GM12891 (cell line): Measurements from ENCODE around the gene CYTH1.
A peak's percentile ranks its signal among the peaks of the same experiment; 100 is the strongest.

ENCODE experiments used
- DNase-seq: peaks from one replicate; pipeline ENCODE4 v3.0.0; 2011; ENCODE audit warnings: low spot score; ENCODE audit not compliant: insufficient read length
- FAIRE-seq: peaks from 2 replicates; lab custom pipeline; 2011; peaks lifted over from hg19 to GRCh38; lab: Jason Lieb, UNC
- PAX5 ChIP-seq: IDR thresholded peaks from 2 replicates; pipeline ENCODE4 v1.6.1; 2011; ENCODE audit warnings: low read length, moderate library complexity, mild to moderate bottlenecking; ENCODE audit not compliant: insufficient read depth, severe bottlenecking
- POLR2A ChIP-seq: IDR thresholded peaks from 2 replicates; pipeline ENCODE4 v1.6.1; 2011; ENCODE audit warnings: low read depth, low read length, control low read depth
- POLR2AphosphoS5 ChIP-seq: IDR thresholded peaks from 2 replicates; pipeline ENCODE4 v1.6.1; 2011; ENCODE audit warnings: low read depth, low read length, control low read depth
- POU2F2 ChIP-seq: IDR thresholded peaks from 2 replicates; pipeline ENCODE4 v1.6.1; 2011; ENCODE audit warnings: low read depth, mild to moderate bottlenecking, control low read depth, low read length, moderate library complexity
- SPI1 ChIP-seq: IDR thresholded peaks from 2 replicates; pipeline ENCODE4 v1.6.1; 2011; ENCODE audit warnings: low read depth, low read length, control low read depth
- TAF1 ChIP-seq: IDR thresholded peaks from 2 replicates; pipeline ENCODE4 v1.6.1; 2011; ENCODE audit warnings: low read depth, low read length, control low read depth

The CYTH1 gene

DNA sequence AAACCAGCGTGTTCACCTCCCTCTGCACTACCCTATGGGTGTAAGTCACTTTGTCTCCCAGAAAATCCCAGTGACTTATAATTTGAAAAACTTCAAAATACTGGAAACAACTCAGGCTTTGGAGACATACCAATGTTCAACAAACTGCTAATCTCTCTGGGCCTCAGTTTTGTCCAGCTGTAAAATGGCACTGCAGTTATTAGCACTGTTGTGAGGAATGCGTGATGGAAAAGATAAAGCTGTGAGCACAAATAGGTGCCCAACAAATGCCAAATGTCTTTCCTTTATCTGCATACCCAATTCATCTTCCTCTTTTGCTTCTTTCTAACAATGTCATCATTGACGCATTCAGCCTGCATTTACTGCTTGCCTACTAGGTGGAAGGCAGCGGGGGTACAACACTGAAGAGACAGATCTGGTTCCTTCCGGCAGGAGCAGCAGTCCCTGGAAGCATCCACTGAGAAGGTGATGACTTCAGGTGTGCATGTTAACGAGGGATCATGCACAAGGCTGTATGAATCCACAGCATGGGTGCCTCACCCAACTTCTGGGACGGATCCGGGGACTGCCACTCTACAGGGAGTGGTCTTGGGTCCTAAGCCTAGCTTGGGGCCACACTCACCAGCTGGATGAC lies 63.4 kb downstream of the CYTH1 start:
- no peak for TF ChIP-seq PAX5
- 0 out of 2 replicates have a peak, but pooled peaks have one; percentile 17 for TF ChIP-seq POLR2A
- TF ChIP-seq SPI1: no peak
- peak; percentile 23; the same call in 1 of the 2 replicates for TF ChIP-seq POU2F2
- TF ChIP-seq POLR2AphosphoS5: no peak; the same call in 1 of the 2 replicates
- no peak for TF ChIP-seq TAF1
- no peak for DNase-seq
- FAIRE-seq: peak; percentile 79

DNA sequence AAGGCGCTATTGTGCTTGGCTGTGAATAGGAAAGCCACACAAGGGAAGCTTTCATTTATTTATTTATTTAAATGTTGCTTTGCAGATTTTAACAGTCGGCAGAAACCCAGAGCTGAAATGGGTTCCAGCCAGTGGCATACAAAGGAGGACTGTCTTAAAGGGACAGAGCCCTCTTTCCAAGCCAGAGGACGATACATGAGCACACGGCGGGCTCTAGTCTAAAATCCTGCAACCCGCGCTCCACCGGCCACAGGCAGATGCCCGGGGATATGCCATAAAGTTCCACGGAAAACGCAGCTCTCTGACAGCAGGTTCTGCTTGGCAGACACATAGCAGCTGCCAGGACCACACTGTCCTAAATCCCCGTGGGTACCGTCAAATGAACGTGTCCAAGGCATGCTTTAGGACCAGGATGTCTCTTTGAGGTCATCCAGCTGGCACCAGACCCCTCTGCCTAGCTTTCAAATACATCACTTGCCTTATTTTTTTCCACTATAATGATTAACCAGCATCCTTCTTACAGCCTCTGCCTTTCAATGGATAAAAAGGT lies 64.6 kb downstream of the CYTH1 start:
- FAIRE-seq: peak; percentile 63

DNA sequence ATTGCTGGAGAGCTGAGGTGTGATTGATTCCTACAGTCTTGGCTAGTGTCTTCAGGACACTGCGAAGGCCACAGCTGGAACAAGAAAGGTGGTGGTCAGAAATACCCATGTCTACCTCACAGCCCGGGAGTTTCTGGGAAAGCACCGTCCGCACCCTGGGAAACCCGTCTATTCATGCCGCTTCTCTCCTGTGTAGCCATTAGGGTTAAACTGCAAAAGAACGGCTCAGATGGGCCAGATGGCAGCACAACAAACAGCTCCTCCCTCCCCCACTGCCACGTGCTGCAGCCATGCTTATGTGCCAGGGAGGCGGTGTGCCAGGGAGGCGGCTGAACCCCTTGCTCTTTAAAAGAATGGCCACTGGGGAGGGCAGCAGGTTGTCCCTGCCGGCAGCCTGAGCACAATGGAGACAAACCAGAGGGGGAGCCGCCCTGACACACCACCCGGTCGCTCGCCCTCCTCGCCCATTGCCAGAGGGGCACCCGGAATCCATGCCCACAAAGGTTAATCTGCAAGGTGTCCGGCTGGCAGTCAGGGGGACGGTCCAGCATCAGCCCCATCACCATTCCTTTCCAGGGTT lies 65.2 kb downstream of the CYTH1 start:
- no peak for DNase-seq
- TF ChIP-seq POLR2A (no peak), PAX5 (no peak), TAF1 (no peak), POU2F2 (no peak), POLR2AphosphoS5 (no peak)
- peak; percentile 26 for FAIRE-seq

More for the DNA sequence above, 64.6 kb downstream of the CYTH1 start:
- DNase-seq: no peak
- no peak for TF ChIP-seq PAX5
- TF ChIP-seq POLR2A: peak; percentile 17; the same call in 1 of the 2 replicates

DNA sequence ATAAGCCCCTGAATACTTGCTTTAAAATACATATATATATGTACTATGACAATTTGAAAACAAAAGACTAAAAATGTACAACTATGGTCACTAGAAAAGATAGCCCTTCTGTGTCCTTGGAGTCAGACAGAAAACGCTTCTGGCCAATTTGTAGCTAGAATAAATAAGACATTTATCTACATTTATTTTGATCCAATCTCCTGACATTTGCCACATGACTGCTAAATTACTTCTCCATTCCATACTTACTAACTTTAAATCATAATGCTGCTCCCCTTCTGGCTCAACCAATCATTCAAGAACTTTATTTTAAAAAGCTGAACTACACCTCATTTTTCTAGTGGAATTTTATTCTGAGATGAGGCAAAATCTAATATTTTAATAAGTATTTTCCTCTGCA lies 65.8 kb downstream of the CYTH1 start:
- DNase-seq (no peak), FAIRE-seq (no peak)
- no peak for TF ChIP-seq POLR2A
- no peak for TF ChIP-seq POLR2AphosphoS5
- TF ChIP-seq SPI1: no peak
- no peak for TF ChIP-seq PAX5
- TF ChIP-seq POU2F2: no peak

DNA sequence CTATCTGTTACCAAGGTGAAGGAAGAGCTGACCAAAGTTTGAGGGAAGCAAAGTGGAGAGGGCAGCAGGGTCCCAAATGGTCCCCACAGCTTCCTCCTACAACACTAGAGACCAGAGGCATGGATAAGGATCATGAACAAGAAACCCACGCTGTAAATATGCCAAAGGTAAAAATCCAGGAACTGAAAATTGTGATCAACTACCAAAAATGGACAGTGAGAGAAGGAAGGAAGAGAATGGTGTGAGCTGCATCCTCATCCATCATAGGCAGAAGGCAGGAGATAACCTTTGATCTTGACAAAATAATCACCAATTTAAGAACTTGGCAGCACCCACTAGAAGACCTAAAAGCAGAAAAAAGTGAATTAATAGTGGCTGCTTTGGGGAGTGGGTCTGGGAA lies 66.2 kb downstream of the CYTH1 start:
- DNase-seq (no peak), FAIRE-seq (no peak)
- TF ChIP-seq POLR2A (no peak), SPI1 (peak; percentile 59)

DNA sequence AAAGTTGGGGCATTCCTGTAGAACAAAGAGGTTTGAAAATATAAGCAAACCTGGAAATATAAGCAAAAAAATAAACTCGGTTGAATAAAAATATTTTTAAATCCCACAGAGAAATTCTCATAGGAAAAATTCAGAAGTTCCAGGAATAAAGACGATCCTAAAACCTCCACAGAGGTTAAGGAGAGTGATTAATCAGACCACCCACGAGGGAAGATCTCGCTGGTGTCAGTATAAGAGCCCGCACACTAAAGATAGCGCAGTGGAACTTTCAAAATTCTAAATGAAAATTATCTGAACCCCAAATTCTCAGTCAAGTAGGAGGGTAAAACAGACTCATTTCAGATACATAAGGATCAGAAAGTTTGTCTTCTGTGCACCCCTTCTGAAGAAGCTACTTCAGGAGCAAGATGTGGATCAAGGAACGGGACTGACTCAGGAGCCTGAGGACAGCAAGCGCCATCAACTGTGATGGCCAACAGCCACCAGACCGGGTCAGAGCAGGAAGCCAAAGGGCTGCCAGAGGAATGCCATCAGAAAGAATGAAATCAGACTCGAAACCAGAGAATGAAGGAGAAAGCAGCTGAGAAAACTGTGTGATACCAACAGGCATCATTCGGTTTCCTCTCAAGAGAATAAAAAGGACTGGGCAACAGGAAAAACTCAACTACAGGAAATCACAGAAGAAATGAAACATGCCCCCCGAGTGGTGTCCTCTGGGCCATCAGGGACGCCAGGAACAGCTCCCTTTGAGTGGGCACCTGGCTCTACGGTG lies 66.9 kb downstream of the CYTH1 start:
- FAIRE-seq (no peak), DNase-seq (no peak)
- TF ChIP-seq POLR2AphosphoS5: 0 out of 2 replicates have a peak, but pooled peaks have one; percentile 2
- TF ChIP-seq SPI1: no peak

DNA sequence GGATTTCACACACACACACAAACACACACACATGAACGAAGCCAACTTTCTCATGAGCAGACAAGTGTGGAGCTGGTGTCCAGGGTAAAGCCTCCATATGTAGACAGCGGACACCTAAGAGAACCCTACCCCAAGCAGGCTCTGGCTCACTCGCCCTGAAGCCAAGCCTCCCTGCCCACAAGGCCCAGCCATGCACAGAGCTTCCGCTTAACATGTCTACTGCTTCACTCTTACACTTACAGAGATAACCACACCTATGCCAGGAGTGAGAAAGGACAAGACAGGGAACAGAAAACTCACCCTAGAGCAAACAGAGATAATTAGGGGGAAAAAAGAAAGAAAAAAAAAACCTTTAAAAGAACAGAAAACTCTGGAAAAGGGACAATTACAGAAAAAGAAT lies 67.5 kb downstream of the CYTH1 start:
- FAIRE-seq: peak; percentile 84
- no peak for DNase-seq
- no peak for TF ChIP-seq POLR2A
- no peak for TF ChIP-seq SPI1
- peak; percentile 28; the same call in 1 of the 2 replicates for TF ChIP-seq POLR2AphosphoS5
- no peak for TF ChIP-seq PAX5
- TF ChIP-seq POU2F2: no peak

DNA sequence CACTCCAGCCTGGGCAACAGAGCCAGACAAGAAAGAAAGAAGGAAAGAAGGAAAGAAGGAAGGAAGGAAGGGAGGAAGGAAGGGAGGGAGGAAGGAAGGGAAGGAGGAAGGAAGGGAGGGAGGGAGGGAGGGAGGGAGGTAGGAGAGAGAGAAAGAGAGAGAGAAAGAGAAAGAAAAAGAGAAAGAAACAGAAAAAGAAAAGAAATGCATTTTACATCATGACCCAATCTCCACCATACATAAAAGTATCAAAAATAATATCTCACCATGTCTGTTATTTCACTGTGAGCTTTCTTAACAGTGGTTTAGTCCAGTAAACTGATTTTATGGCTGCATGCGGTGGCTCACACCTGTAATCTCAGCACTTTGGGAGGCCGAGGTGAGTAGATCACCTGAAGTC lies 70.0 kb downstream of the CYTH1 start:
- FAIRE-seq (no peak), DNase-seq (no peak)
- TF ChIP-seq POLR2AphosphoS5 (no peak), POLR2A (no peak), SPI1 (no peak), POU2F2 (no peak), TAF1 (no peak), PAX5 (no peak)

DNA sequence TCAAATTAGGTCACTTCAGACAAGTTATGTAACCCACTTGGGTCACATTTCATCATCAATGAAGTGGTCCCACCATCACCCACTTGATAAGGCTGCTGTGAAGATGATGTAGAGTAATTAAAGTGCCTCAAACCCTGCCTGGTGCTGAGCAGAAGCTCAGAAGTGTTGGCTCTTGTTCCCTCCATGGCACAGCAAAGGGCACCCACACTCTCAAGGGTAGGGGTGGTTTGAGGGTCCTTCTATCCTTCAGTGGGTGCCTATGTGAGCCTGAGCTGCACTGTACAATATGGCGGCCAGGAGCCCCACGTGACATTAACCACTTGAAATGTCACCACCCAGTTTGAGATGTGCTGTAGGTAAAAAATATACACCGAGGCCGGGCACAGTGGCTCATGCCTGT lies 71.5 kb downstream of the CYTH1 start:
- TF ChIP-seq POLR2AphosphoS5 (peak; percentile 72), POLR2A (no peak), TAF1 (no peak)
- no peak for DNase-seq
- FAIRE-seq: peak; percentile 56

DNA sequence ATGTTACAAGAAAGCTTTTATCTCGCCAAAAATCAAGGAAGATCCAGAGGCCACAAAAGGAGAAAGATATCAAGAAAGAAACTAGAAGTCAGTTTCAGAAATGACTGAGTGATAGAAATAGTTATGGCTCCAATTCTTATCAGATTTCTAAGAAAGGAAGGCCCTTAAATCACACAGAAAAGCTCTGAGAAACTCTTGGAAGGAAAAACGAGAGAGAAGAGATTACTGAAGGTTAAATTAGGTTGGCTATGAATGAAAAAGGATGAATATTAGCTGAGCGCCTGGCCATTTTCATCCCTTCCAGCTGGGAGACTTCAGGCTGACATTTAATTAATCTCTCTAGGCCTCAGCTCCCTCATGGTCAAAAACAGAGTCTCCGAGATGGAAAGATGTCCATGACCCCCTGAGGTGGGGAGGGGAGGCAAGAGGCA lies 72.3 kb downstream of the CYTH1 start:
- FAIRE-seq (no peak), DNase-seq (no peak)
- no peak for TF ChIP-seq POU2F2
- TF ChIP-seq POLR2A: no peak
